Measurements from ENCODE around the gene STAP2. TPM values are rescaled to one million over a fixed set of nuclear protein-coding genes. Genes with fewer than 3 reads are reported as not detected.

The STAP2 gene
- total and polyA plus RNA-seq, 2 donors (not counting 3 experiments of a cell fraction or from before 2014, with no cell fraction given), result 12.2 to 21.7 TPM

GRCh38 chr19:4373013-4373367 lies 34.4 kb upstream of the STAP2 start:
- Histone ChIP-seq H3K9me1 (replicated peaks; ENCODE audit: control insufficient read depth, extremely low read depth, insufficient read depth, low read length) (no peaks in the 10 kb centered on the region), H3K9me3 (replicated peaks; ENCODE audit: control insufficient read depth, insufficient read depth, low read length) (no peaks in the 10 kb centered on the region), H3K4me1 (ENCODE audit: control insufficient read depth, extremely low read depth, insufficient read depth, low read length) (peaks cover 59% of the 10 kb centered on the region), H3K27me3 (ENCODE audit: control insufficient read depth in 2 of 2, insufficient read depth in 2 of 2, low read length in 2 of 2) (no peaks in the 10 kb centered on the region), H2AFZ (ENCODE audit: low read depth, low read length) (no peak overlapping the region), H3K4me3 (replicated peaks in 1 of 3; ENCODE audit: insufficient read depth in 1 of 3, low read depth in 1 of 3, low read length in 3 of 3) (no peak overlapping the region), H3K79me2 (ENCODE audit: control insufficient read depth, insufficient read depth, low read length) (peaks cover 96% of the 10 kb centered on the region), H3K9ac (replicated peaks; ENCODE audit: extremely low read depth, insufficient read depth, low read length) (no peak overlapping the region), H3K27ac (ENCODE audit: insufficient read depth, low read depth, low read length) (no peak overlapping the region), H3K4me2 (ENCODE audit: insufficient read depth, low read length) (no peak overlapping the region), H3K36me3 (ENCODE audit: control insufficient read depth in 2 of 2, extremely low read depth in 1 of 2, insufficient read depth in 2 of 2, low read length in 2 of 2) (peaks cover 0 to 8% of the 10 kb centered on the region in 2 experiments), H4K20me1 (replicated peaks; ENCODE audit: control insufficient read depth, extremely low read depth, insufficient read depth, low read length) (no peaks in the 10 kb centered on the region)
- POLR2A ChIA-PET, result no interaction called here
- dilution Hi-C loops (cut with MboI; ENCODE audit: extremely low pct_ligation_motif_present, low sequenced_read_pairs), result no loop called here
- no peak for TF ChIP-seq POLR2A (IDR thresholded peaks at IDR 0.05; ENCODE audit: low read depth, low read length)
- no peak for TF ChIP-seq JUN (IDR thresholded peaks at IDR 0.05; ENCODE audit: borderline replicate concordance, insufficient read depth, insufficient read length, low read depth)
- TF ChIP-seq MYC (IDR thresholded peaks at IDR 0.05; ENCODE audit: low read depth, low read length), result no peak
- no peak for TF ChIP-seq FOS (IDR thresholded peaks at IDR 0.05; ENCODE audit: borderline replicate concordance, insufficient read depth, low read length)
- no peak for TF ChIP-seq EZH2 (IDR thresholded peaks at IDR 0.05; ENCODE audit: borderline replicate concordance, low read depth, low read length, severe bottlenecking)
- no peak for TF ChIP-seq MAX (IDR thresholded peaks at IDR 0.05; ENCODE audit: insufficient read depth, insufficient read length)
- no peak for TF ChIP-seq GATA2 (IDR thresholded peaks at IDR 0.05; ENCODE audit: insufficient read depth, insufficient read length, low read depth, low read length)
- no peak for TF ChIP-seq POLR2AphosphoS5 (IDR thresholded peaks at IDR 0.05; ENCODE audit: insufficient read depth, low read depth, low read length)
- no peak for TF ChIP-seq CTCF (IDR thresholded peaks at IDR 0.05; ENCODE audit: extremely low read depth in 1 of 2, insufficient read depth in 1 of 2, low read depth in 1 of 2, low read length in 2 of 2)
- DNase-seq (ENCODE audit: low read depth, low spot score), result no peak
- FAIRE-seq, result no peak
- intact Hi-C loops (cut with micrococcal nuclease), result no loop called here
- CTCF ChIA-PET, result interaction anchor here (1.0 to 2.4 kb wide), 2 partner anchors 26 to 27 kb away, joined by 4 to 8 read pairs; partner anchors contain the start of gene SH3GL1
- no TSS peak for BruUV-seq (replicated peaks)
